Measurements from ENCODE around the gene RRAGC. TPM values are rescaled to one million over a fixed set of nuclear protein-coding genes. Genes with fewer than 3 reads are reported as not detected.

The RRAGC gene
- total and polyA plus RNA-seq, 2 experiments from 2014 or later = 9.3 to 12.8 TPM

DNA sequence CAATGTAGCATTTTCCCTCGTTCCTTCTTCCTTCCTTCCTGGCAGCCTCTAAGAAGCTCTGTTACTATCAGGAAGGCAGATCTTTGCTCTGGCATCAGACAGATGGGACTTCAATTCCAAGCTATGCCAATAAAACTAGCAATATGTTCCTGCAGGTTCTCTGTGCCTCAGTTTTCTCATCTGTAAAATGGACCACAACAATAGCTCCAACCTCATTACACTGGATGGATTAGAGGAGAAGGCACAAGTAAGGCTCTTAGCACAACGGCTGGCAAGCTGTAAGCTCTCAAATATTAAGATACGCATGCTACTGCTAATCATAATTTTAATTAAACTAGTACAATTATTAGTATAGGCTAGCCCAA, 27.2 kb downstream of the RRAGC start:
- H3K36me3 ChIP-seq (ENCODE audit: insufficient read depth) = no peaks in the 10 kb centered on the region
- H2AFZ ChIP-seq = no peak overlapping the region
- H3K9me2 ChIP-seq (ENCODE audit: insufficient read depth) = no peaks in the 10 kb centered on the region
- H3K4me1 Mint-ChIP-seq = peaks cover 10% of the 10 kb centered on the region; the same call in 2 of the 3 replicates
- no peaks in the 10 kb centered on the region for H3F3A ChIP-seq (replicated peaks; ENCODE audit: low read depth)
- no peak overlapping the region for H3K27ac ChIP-seq (ENCODE audit: low read depth)
- H3K4me3 Mint-ChIP-seq = no peak overlapping the region
- H3K4me3 ChIP-seq = no peak overlapping the region
- no peaks in the 10 kb centered on the region for H3K79me2 ChIP-seq (replicated peaks; ENCODE audit: insufficient read depth)
- H4K20me1 ChIP-seq (replicated peaks; ENCODE audit: insufficient read depth) = no peaks in the 10 kb centered on the region
- ATAC-seq (no peak), DNase-seq (ENCODE audit: low spot score) (no peak)
- no peaks in the 10 kb centered on the region for H3K9me3 Mint-ChIP-seq
- TF ChIP-seq, protein P1, sequence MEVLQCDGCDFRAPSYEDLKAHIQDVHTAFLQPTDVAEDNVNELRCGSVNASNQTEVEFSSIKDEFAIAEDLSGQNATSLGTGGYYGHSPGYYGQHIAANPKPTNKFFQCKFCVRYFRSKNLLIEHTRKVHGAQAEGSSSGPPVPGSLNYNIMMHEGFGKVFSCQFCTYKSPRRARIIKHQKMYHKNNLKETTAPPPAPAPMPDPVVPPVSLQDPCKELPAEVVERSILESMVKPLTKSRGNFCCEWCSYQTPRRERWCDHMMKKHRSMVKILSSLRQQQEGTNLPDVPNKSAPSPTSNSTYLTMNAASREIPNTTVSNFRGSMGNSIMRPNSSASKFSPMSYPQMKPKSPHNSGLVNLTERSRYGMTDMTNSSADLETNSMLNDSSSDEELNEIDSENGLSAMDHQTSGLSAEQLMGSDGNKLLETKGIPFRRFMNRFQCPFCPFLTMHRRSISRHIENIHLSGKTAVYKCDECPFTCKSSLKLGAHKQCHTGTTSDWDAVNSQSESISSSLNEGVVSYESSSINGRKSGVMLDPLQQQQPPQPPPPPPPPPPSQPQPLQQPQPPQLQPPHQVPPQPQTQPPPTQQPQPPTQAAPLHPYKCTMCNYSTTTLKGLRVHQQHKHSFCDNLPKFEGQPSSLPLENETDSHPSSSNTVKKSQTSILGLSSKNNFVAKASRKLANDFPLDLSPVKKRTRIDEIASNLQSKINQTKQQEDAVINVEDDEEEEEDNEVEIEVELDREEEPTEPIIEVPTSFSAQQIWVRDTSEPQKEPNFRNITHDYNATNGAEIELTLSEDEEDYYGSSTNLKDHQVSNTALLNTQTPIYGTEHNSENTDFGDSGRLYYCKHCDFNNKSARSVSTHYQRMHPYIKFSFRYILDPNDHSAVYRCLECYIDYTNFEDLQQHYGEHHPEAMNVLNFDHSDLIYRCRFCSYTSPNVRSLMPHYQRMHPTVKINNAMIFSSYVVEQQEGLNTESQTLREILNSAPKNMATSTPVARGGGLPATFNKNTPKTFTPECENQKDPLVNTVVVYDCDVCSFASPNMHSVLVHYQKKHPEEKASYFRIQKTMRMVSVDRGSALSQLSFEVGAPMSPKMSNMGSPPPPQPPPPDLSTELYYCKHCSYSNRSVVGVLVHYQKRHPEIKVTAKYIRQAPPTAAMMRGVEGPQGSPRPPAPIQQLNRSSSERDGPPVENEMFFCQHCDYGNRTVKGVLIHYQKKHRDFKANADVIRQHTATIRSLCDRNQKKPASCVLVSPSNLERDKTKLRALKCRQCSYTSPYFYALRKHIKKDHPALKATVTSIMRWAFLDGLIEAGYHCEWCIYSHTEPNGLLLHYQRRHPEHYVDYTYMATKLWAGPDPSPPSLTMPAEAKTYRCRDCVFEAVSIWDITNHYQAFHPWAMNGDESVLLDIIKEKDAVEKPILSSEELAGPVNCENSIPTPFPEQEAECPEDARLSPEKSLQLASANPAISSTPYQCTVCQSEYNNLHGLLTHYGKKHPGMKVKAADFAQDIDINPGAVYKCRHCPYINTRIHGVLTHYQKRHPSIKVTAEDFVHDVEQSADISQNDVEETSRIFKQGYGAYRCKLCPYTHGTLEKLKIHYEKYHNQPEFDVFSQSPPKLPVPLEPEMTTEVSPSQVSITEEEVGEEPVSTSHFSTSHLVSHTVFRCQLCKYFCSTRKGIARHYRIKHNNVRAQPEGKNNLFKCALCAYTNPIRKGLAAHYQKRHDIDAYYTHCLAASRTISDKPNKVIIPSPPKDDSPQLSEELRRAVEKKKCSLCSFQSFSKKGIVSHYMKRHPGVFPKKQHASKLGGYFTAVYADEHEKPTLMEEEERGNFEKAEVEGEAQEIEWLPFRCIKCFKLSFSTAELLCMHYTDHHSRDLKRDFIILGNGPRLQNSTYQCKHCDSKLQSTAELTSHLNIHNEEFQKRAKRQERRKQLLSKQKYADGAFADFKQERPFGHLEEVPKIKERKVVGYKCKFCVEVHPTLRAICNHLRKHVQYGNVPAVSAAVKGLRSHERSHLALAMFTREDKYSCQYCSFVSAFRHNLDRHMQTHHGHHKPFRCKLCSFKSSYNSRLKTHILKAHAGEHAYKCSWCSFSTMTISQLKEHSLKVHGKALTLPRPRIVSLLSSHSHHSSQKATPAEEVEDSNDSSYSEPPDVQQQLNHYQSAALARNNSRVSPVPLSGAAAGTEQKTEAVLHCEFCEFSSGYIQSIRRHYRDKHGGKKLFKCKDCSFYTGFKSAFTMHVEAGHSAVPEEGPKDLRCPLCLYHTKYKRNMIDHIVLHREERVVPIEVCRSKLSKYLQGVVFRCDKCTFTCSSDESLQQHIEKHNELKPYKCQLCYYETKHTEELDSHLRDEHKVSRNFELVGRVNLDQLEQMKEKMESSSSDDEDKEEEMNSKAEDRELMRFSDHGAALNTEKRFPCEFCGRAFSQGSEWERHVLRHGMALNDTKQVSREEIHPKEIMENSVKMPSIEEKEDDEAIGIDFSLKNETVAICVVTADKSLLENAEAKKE (CRISPR knock-in tag; IDR thresholded peaks at IDR 0.05) = no peak
- TF ChIP-seq EZH2 (IDR thresholded peaks at IDR 0.05; ENCODE audit: low read depth, unreplicated experiment) (no peak), NANOG (IDR thresholded peaks at IDR 0.05; ENCODE audit: borderline replicate concordance) (no peak), POLR2AphosphoS5 (IDR thresholded peaks at IDR 0.05; ENCODE audit: low read depth) (no peak), EZH2phosphoT487 (IDR thresholded peaks at IDR 0.05; ENCODE audit: unreplicated experiment) (no peak), CREB1 (CRISPR knock-in tag; IDR thresholded peaks at IDR 0.05; ENCODE audit: low read depth) (no peak), JUNB (IDR thresholded peaks at IDR 0.05; ENCODE audit: unreplicated experiment) (no peak), ZNF331 (CRISPR knock-in tag; IDR thresholded peaks at IDR 0.05; ENCODE audit: low read depth) (no peak), STAT1 (IDR thresholded peaks at IDR 0.05; ENCODE audit: unreplicated experiment) (no peak), ZNF114 (CRISPR knock-in tag; IDR thresholded peaks at IDR 0.05) (no peak)
- TF ChIP-seq, protein P2, sequence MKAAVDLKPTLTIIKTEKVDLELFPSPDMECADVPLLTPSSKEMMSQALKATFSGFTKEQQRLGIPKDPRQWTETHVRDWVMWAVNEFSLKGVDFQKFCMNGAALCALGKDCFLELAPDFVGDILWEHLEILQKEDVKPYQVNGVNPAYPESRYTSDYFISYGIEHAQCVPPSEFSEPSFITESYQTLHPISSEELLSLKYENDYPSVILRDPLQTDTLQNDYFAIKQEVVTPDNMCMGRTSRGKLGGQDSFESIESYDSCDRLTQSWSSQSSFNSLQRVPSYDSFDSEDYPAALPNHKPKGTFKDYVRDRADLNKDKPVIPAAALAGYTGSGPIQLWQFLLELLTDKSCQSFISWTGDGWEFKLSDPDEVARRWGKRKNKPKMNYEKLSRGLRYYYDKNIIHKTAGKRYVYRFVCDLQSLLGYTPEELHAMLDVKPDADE (IDR thresholded peaks at IDR 0.05) = no peak
- TF ChIP-seq, protein P3, sequence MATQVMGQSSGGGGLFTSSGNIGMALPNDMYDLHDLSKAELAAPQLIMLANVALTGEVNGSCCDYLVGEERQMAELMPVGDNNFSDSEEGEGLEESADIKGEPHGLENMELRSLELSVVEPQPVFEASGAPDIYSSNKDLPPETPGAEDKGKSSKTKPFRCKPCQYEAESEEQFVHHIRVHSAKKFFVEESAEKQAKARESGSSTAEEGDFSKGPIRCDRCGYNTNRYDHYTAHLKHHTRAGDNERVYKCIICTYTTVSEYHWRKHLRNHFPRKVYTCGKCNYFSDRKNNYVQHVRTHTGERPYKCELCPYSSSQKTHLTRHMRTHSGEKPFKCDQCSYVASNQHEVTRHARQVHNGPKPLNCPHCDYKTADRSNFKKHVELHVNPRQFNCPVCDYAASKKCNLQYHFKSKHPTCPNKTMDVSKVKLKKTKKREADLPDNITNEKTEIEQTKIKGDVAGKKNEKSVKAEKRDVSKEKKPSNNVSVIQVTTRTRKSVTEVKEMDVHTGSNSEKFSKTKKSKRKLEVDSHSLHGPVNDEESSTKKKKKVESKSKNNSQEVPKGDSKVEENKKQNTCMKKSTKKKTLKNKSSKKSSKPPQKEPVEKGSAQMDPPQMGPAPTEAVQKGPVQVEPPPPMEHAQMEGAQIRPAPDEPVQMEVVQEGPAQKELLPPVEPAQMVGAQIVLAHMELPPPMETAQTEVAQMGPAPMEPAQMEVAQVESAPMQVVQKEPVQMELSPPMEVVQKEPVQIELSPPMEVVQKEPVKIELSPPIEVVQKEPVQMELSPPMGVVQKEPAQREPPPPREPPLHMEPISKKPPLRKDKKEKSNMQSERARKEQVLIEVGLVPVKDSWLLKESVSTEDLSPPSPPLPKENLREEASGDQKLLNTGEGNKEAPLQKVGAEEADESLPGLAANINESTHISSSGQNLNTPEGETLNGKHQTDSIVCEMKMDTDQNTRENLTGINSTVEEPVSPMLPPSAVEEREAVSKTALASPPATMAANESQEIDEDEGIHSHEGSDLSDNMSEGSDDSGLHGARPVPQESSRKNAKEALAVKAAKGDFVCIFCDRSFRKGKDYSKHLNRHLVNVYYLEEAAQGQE (IDR thresholded peaks at IDR 0.05; ENCODE audit: unreplicated experiment) = no peak
- TF ChIP-seq, protein P4, sequence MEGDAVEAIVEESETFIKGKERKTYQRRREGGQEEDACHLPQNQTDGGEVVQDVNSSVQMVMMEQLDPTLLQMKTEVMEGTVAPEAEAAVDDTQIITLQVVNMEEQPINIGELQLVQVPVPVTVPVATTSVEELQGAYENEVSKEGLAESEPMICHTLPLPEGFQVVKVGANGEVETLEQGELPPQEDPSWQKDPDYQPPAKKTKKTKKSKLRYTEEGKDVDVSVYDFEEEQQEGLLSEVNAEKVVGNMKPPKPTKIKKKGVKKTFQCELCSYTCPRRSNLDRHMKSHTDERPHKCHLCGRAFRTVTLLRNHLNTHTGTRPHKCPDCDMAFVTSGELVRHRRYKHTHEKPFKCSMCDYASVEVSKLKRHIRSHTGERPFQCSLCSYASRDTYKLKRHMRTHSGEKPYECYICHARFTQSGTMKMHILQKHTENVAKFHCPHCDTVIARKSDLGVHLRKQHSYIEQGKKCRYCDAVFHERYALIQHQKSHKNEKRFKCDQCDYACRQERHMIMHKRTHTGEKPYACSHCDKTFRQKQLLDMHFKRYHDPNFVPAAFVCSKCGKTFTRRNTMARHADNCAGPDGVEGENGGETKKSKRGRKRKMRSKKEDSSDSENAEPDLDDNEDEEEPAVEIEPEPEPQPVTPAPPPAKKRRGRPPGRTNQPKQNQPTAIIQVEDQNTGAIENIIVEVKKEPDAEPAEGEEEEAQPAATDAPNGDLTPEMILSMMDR (conservative IDR thresholded peaks at IDR 0.05; ENCODE audit: low read depth in 2 of 2) = no peak
- H3K4me2 ChIP-seq = no peak overlapping the region
- H3K4me1 ChIP-seq (ENCODE audit: insufficient read depth) = peaks cover 1% of the 10 kb centered on the region; the same call in 1 of the 2 replicates
- no peaks in the 10 kb centered on the region for H3K27me3 ChIP-seq (ENCODE audit: insufficient read depth)
- peaks cover 4% of the 10 kb centered on the region for H3K27me3 Mint-ChIP-seq (ENCODE audit: insufficient read depth, low read depth, poor library complexity)
- no peak overlapping the region for H3K27ac Mint-ChIP-seq
- no peaks in the 10 kb centered on the region for H3K36me3 Mint-ChIP-seq (ENCODE audit: low read depth)
